Bronchial epithelial cell (primary cell): Measurements from ENCODE around the gene MYF6. TPM values are rescaled to one million over a fixed set of nuclear protein-coding genes. Genes with fewer than 3 reads are reported as not detected.

Source experiments
- DNase-seq: peaks from one replicate; pipeline ENCODE4 v3.0.0-alpha.2; 2010; ENCODE audit warnings: low read depth
- FAIRE-seq: peaks from 2 replicates; lab custom pipeline; 2011; peaks lifted over from hg19 to GRCh38; lab: Jason Lieb, UNC
- H3K27me3 ChIP-seq: 2 replicates; pipeline ENCODE4 v1.5.1; 2011; ENCODE audit warnings: low read length; ENCODE audit not compliant: control insufficient read depth, insufficient read depth
- H3K36me3 ChIP-seq: 2 replicates; pipeline ENCODE4 v1.5.1; 2011; ENCODE audit warnings: low read length; ENCODE audit not compliant: control insufficient read depth, insufficient read depth
- H3K4me3 ChIP-seq: 2 replicates; pipeline ENCODE4 v1.5.1; 2011; ENCODE audit warnings: mild to moderate bottlenecking, low read depth, low read length, control low read depth
- total RNA-seq: library from RNA; depleted of rRNA; stranded (reverse); fragments of >200 nt; gene quantifications from 2 replicates; pipeline ENCODE4 v1.2.1, GENCODE V29; 2014
- TF ChIP-seq, protein P1 (sequence below): IDR thresholded peaks from 2 replicates; pipeline ENCODE4 v1.5.1; 2011; ENCODE audit warnings: mild to moderate bottlenecking, moderate library complexity, low read length, control low read depth, inconsistent platforms; ENCODE audit not compliant: insufficient read depth, severe bottlenecking

MYF6 gene
- total RNA-seq, 1 donor from 2014 or later = not detected

DNA sequence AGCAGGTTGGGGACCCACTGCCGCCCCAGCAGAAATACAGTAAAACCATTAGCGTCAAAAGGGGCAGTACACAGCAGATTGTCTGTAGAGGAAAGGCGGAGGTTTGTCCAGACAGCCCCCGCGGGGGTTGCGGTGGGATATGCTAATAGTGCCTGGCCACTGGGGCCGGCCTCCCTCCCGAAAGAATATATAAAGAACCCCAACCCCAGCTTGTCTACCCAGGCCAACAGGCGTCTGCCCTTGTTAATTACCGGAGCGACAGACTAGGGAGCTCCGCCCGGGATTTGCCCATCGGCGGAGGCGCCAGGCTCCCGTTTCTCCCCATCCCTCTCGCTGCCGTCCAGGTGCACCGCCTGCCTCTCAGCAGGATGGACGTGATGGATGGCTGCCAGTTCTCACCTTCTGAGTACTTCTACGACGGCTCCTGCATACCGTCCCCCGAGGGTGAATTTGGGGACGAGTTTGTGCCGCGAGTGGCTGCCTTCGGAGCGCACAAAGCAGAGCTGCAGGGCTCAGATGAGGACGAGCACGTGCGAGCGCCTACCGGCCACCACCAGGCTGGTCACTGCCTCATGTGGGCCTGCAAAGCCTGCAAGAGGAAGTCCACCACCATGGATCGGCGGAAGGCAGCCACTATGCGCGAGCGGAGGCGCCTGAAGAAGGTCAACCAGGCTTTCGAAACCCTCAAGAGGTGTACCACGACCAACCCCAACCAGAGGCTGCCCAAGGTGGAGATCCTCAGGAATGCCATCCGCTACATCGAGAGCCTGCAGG lies 9.4 kb downstream of the MYF6 start, which contains the start of gene MYF5:
TSS of gene MYF5 (plus strand) at position 217 of the 774 bp plus-strand sequence. CDS start at position 369, 152 bp downstream.
- no peak for FAIRE-seq
- Histone ChIP-seq H3K4me3 (no peak within 1 kb of the TSS), H3K36me3 (no peaks in the 10 kb centered on the region), H3K27me3 (peaks cover 10% of the 10 kb centered on the region)
- no peak for DNase-seq
- TF ChIP-seq, protein P1, sequence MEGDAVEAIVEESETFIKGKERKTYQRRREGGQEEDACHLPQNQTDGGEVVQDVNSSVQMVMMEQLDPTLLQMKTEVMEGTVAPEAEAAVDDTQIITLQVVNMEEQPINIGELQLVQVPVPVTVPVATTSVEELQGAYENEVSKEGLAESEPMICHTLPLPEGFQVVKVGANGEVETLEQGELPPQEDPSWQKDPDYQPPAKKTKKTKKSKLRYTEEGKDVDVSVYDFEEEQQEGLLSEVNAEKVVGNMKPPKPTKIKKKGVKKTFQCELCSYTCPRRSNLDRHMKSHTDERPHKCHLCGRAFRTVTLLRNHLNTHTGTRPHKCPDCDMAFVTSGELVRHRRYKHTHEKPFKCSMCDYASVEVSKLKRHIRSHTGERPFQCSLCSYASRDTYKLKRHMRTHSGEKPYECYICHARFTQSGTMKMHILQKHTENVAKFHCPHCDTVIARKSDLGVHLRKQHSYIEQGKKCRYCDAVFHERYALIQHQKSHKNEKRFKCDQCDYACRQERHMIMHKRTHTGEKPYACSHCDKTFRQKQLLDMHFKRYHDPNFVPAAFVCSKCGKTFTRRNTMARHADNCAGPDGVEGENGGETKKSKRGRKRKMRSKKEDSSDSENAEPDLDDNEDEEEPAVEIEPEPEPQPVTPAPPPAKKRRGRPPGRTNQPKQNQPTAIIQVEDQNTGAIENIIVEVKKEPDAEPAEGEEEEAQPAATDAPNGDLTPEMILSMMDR = no peak

- TF ChIP-seq, protein P1 = no peak
- no peak for DNase-seq
- no peak for FAIRE-seq
- Histone ChIP-seq H3K36me3 (no peaks in the 10 kb centered on the region), H3K27me3 (peaks cover 10% of the 10 kb centered on the region), H3K4me3 (no peak overlapping the region)
These were observed 10.4 kb downstream of the MYF6 start for GRCh38 chr12:80717856-80718255.

DNA sequence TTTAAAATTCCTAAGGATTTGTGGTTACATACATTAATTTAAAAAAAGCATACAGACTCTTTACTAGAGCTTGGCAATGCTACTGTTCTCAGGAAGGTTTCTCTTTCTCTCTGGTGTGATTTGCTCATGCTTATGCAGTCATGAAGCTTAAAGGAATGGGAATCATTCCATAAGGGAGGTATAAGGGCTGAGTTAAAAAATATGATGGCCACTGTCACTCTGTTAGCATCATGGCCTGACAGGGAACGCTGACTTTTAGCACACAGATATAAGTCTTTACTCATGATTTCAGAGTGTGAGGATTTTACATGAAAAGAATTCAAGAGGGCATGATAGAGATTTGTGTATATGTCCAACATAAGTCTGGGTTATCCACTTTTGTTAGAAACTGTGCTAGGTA lies 13.1 kb downstream of the MYF6 start:
- DNase-seq (no peak), FAIRE-seq (no peak)
- no peak overlapping the region for H3K4me3 ChIP-seq
- H3K36me3 ChIP-seq = no peaks in the 10 kb centered on the region
- TF ChIP-seq, protein P1 = no peak
- peaks cover 10% of the 10 kb centered on the region for H3K27me3 ChIP-seq

DNA sequence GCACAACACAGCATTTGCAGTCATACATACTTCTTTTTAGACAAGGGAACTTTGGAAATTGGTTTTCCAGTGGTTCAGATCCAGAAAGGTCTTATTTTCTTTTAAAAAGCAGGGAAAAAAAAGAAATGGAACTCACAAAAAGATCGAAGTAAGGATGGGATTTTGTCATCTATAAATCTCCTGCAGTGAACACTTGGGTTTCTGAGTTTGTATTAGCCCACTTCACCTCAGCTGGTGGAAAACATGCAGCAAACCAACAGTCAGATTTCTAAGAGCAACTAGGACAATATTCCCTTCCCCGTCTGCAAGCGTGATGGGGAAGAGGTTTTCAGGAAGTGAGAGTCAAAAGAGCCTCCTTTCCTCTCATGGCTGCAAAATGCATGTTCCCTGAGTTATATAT lies 13.9 kb downstream of the MYF6 start:
- no peak for DNase-seq
- peaks cover 7% of the 10 kb centered on the region for H3K27me3 ChIP-seq
- no peaks in the 10 kb centered on the region for H3K36me3 ChIP-seq
- FAIRE-seq = no peak
- no peak overlapping the region for H3K4me3 ChIP-seq
- TF ChIP-seq, protein P1 = no peak

DNA sequence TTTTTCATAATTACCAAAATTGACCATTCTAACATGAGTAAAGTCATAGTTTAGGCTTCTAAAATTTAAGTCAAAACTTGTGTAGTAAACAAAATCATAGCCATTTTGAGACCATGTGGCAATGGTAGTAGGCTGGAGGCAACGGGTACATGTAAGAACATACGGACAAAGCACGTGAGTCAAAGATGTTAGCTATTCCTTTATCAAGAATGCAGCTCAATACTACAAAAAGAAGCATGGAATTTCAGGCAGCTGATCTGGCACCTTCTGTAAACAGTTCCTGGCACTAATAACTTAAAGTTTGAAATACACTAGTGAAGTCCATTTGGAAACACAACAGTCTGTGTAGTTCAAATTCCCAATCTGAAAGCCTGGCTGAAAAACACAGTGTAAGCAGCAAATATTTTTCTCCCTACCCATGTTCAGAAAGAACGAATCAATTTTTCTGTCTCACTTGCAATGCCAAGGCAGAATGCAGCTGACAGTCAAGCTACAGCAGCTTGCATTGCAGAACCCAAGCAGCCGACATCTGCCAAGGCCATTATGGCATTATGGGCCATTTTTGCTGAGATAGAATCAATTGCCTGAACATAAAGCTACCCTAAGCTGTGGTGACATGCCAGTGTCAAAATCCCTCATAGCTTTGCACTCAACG lies 38.5 kb downstream of the MYF6 start:
- TF ChIP-seq, protein P1 = no peak
- no peaks in the 10 kb centered on the region for H3K27me3 ChIP-seq
- no peak for DNase-seq
- H3K4me3 ChIP-seq = no peak overlapping the region
- no peaks in the 10 kb centered on the region for H3K36me3 ChIP-seq
- no peak for FAIRE-seq
